ENCODE measurements around the gene CALML6. TPM values are rescaled to one million over a fixed set of nuclear protein-coding genes. Genes with fewer than 3 reads are reported as not detected.

CALML6 gene
- total RNA-seq, 2 experiments from 2014 or later = 0.54 to 5.1 TPM

GRCh38 chr1:1921901-1922701 lies 7.0 kb downstream of the CALML6 start:
- Histone ChIP-seq H2AFZ (ENCODE audit: low read length) (no peak overlapping the region), H3K4me2 (ENCODE audit: low read length) (no peak overlapping the region), H3K9me2 (ENCODE audit: insufficient read depth, low read length) (no peaks in the 10 kb centered on the region), H3K36me3 (ENCODE audit: insufficient read depth, low read length) (no peaks in the 10 kb centered on the region), H3K4me3 (ENCODE audit: low read depth, low read length, poor library complexity, severe bottlenecking) (no peak overlapping the region), H3K9me3 (ENCODE audit: low read length) (no peaks in the 10 kb centered on the region), H3K79me2 (ENCODE audit: insufficient read depth, low read depth, low read length) (no peaks in the 10 kb centered on the region), H3K4me1 (ENCODE audit: insufficient read depth, low read length, poor library complexity, severe bottlenecking) (peaks cover 12% of the 10 kb centered on the region), H3K27ac (ENCODE audit: low read depth, low read length, poor library complexity, severe bottlenecking) (no peak overlapping the region), H4K20me1 (ENCODE audit: insufficient read depth, low read length) (no peaks in the 10 kb centered on the region)
- ChIA-PET POLR2A (no interaction called here), CTCF (ENCODE audit: unreplicated experiment) (no interaction called here)
- intact Hi-C loops (cut with micrococcal nuclease; ENCODE audit: unreplicated experiment) = no loop called here
- TF ChIP-seq CTCF (conservative IDR thresholded peaks at IDR 0.05; ENCODE audit: low read length) (no peak), EZH2phosphoT487 (IDR thresholded peaks at IDR 0.05; ENCODE audit: borderline replicate concordance, low read depth, low read length) (no peak)
- BruUV-seq (replicated peaks) = no TSS peak
- no peak for DNase-seq (ENCODE audit: low spot score)

- H3K9me2 ChIP-seq (ENCODE audit: insufficient read depth, low read length) = no peaks in the 10 kb centered on the region
- no peaks in the 10 kb centered on the region for H3K36me3 ChIP-seq (ENCODE audit: insufficient read depth, low read length)
- H4K20me1 ChIP-seq (ENCODE audit: insufficient read depth, low read length) = no peaks in the 10 kb centered on the region
- no peak overlapping the region for H3K27ac ChIP-seq (ENCODE audit: low read depth, low read length, poor library complexity, severe bottlenecking)
- H3K9me3 ChIP-seq (ENCODE audit: low read length) = no peaks in the 10 kb centered on the region
- no peak overlapping the region for H2AFZ ChIP-seq (ENCODE audit: low read length)
- no peak overlapping the region for H3K4me2 ChIP-seq (ENCODE audit: low read length)
- BruUV-seq (replicated peaks) = no TSS peak
- H3K4me1 ChIP-seq (ENCODE audit: insufficient read depth, low read length, poor library complexity, severe bottlenecking) = peaks cover 12% of the 10 kb centered on the region
- DNase-seq (ENCODE audit: low spot score) = no peak
- TF ChIP-seq EZH2phosphoT487 (IDR thresholded peaks at IDR 0.05; ENCODE audit: borderline replicate concordance, low read depth, low read length) (no peak), CTCF (conservative IDR thresholded peaks at IDR 0.05; ENCODE audit: low read length) (no peak)
- no peaks in the 10 kb centered on the region for H3K79me2 ChIP-seq (ENCODE audit: insufficient read depth, low read depth, low read length)
- no peak overlapping the region for H3K4me3 ChIP-seq (ENCODE audit: low read depth, low read length, poor library complexity, severe bottlenecking)
- intact Hi-C loops (cut with micrococcal nuclease; ENCODE audit: unreplicated experiment) = no loop called here
- POLR2A ChIA-PET = no interaction called here
- CTCF ChIA-PET (ENCODE audit: unreplicated experiment) = no interaction called here
Measured at GRCh38 chr1:1922702-1922955, 7.6 kb downstream of the CALML6 start.

- Histone ChIP-seq H3K4me3 (ENCODE audit: low read depth, low read length, poor library complexity, severe bottlenecking) (no peak overlapping the region), H3K36me3 (ENCODE audit: insufficient read depth, low read length) (no peaks in the 10 kb centered on the region), H2AFZ (ENCODE audit: low read length) (no peak overlapping the region), H3K4me2 (ENCODE audit: low read length) (no peak overlapping the region), H3K79me2 (ENCODE audit: insufficient read depth, low read depth, low read length) (no peaks in the 10 kb centered on the region), H3K9me2 (ENCODE audit: insufficient read depth, low read length) (no peaks in the 10 kb centered on the region), H3K27ac (ENCODE audit: low read depth, low read length, poor library complexity, severe bottlenecking) (no peak overlapping the region), H3K4me1 (ENCODE audit: insufficient read depth, low read length, poor library complexity, severe bottlenecking) (peaks cover 12% of the 10 kb centered on the region), H3K9me3 (ENCODE audit: low read length) (no peaks in the 10 kb centered on the region), H4K20me1 (ENCODE audit: insufficient read depth, low read length) (no peaks in the 10 kb centered on the region)
- BruUV-seq (replicated peaks) = no TSS peak
- CTCF ChIA-PET (ENCODE audit: unreplicated experiment) = no interaction called here
- POLR2A ChIA-PET = no interaction called here
- TF ChIP-seq CTCF (conservative IDR thresholded peaks at IDR 0.05; ENCODE audit: low read length) = no peak
- TF ChIP-seq EZH2phosphoT487 (IDR thresholded peaks at IDR 0.05; ENCODE audit: borderline replicate concordance, low read depth, low read length) = no peak
- no peak for DNase-seq (ENCODE audit: low spot score)
- intact Hi-C loops (cut with micrococcal nuclease; ENCODE audit: unreplicated experiment) = no loop called here
Measured at GRCh38 chr1:1922956-1923833, 8.1 kb downstream of the CALML6 start.

All from OCI-LY7 (cell line).